Breast epithelium (tissue), 4 donors: ENCODE data around the gene SHISA6. TPM values are rescaled to one million over a fixed set of nuclear protein-coding genes. Genes with fewer than 3 reads are reported as not detected.

Experiments
- DNase-seq, 2 donors: peaks; one replicate each; pipeline ENCODE4 v3.0.0-alpha.2; 2019; ENCODE audit warnings: low spot score in 2 of 2
- H3K27ac ChIP-seq, 2 donors: fragments of 200-600 bp; sonication (generic) in 1 of 2; one replicate each; pipeline ENCODE4 v1.5.1; 2016 to 2019; ENCODE audit warnings: mild to moderate bottlenecking in 1 of 2
- H3K27me3 ChIP-seq, 2 donors: fragments of 200-600 bp; sonication (generic) in 1 of 2; one replicate each; pipeline versions ENCODE4 v1.5.1 to v1.6.0; 2017 to 2019; ENCODE audit warnings: control low read depth in 1 of 2, mild to moderate bottlenecking in 1 of 2
- H3K36me3 ChIP-seq: fragments of 200-600 bp; one replicate; pipeline ENCODE4 v1.5.1; 2019
- H3K4me1 ChIP-seq, 2 donors: fragments of 200-600 bp; sonication (generic); one replicate each; pipeline ENCODE4 v1.5.1; 2016 to 2019; ENCODE audit warnings: control low read depth in 1 of 2
- H3K4me3 ChIP-seq, 3 donors: fragments of 200-600 bp; sonication (generic); 1 replicate in 2 of 3; 2 replicates in 1 of 3; pipeline ENCODE4 v1.5.1; 2016 to 2019; ENCODE audit warnings: mild to moderate bottlenecking in 3 of 3, moderate library complexity in 2 of 3
- H3K9me3 ChIP-seq, 2 donors: fragments of 200-600 bp; sonication (generic) in 1 of 2; one replicate each; pipeline ENCODE4 v1.5.1; 2016 to 2019; ENCODE audit warnings: control low read depth in 1 of 2
- POLR2A ChIP-seq: fragments of 450-650 bp; IDR thresholded peaks from one replicate; pipeline ENCODE4 v1.6.1; 2016; ENCODE audit warnings: antibody characterized with exemption, mild to moderate bottlenecking, moderate library complexity
- POLR2AphosphoS5 ChIP-seq, 3 donors: sonication (generic); formaldehyde crosslinking; IDR thresholded peaks; one replicate each; pipeline ENCODE4 v1.6.1; 2017; ENCODE audit warnings: antibody characterized with exemption in 3 of 3
- intact Hi-C: fragments of 100-400 bp; cut with DNase I; formaldehyde crosslinking; loops from one replicate; pipeline ENCODE4 v1.15.1; 2023; ENCODE audit warnings: low total_unique reads
- total RNA-seq, 3 donors: library from RNA; depleted of rRNA; stranded (reverse); fragments of >200 nt; gene quantifications; one replicate each; pipeline ENCODE4 v1.1.0, GENCODE V29; 2016
- TF ChIP-seq, protein P1 (sequence below), 3 donors: fragments of 450-650 bp; IDR thresholded peaks; one replicate each; pipeline ENCODE4 v1.5.1; 2016 to 2017; ENCODE audit warnings: antibody characterized with exemption in 3 of 3, mild to moderate bottlenecking in 3 of 3, moderate library complexity in 3 of 3

The SHISA6 gene
- total RNA-seq, 3 donors from 2014 or later, result 0.44 to 5.3 (median 3.3) TPM

DNA sequence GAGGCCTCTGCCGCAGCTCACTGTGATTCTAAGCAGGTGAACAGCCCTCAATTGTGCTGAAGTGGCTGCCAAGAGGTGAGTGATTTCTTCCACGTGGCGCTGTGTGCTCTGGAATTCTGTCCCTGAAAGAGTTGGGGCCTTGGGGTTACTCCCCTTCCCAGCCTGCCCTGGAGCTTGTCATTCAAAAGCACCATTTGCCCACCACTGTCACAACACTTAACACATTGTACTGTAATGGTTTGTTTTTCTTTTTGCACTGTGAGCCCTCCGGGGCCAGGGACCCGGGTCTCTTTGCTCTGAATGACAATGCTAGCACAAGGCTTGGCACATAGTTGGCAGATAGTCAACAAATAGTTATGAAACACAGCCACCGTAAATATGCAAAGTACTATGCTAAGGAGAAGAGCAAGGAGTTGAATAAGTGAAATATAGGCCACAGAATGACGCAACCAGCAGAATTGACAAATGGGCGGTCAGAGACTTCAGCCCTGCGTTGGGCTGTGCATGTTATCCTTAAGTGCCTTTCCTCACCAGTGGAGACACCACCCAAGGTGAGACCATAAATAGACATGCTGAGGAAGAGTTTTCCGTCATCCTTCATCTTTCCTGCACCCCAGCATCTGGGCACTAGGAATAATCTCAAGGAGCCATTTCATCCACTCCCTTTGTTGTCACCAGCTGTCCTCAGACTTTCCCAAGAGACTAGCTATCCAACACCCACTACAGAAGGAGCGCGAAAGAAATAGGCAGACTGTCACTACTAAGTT lies 245.3 kb downstream of the SHISA6 start:
- H3K4me1 ChIP-seq, result no peaks in the 10 kb centered on the region
- no peak for DNase-seq
- H3K9me3 ChIP-seq, result no peaks in the 10 kb centered on the region
- TF ChIP-seq POLR2AphosphoS5 (IDR thresholded peaks at IDR 0.05), result no peak
- TF ChIP-seq POLR2A, result no peak
- TF ChIP-seq, protein P1, sequence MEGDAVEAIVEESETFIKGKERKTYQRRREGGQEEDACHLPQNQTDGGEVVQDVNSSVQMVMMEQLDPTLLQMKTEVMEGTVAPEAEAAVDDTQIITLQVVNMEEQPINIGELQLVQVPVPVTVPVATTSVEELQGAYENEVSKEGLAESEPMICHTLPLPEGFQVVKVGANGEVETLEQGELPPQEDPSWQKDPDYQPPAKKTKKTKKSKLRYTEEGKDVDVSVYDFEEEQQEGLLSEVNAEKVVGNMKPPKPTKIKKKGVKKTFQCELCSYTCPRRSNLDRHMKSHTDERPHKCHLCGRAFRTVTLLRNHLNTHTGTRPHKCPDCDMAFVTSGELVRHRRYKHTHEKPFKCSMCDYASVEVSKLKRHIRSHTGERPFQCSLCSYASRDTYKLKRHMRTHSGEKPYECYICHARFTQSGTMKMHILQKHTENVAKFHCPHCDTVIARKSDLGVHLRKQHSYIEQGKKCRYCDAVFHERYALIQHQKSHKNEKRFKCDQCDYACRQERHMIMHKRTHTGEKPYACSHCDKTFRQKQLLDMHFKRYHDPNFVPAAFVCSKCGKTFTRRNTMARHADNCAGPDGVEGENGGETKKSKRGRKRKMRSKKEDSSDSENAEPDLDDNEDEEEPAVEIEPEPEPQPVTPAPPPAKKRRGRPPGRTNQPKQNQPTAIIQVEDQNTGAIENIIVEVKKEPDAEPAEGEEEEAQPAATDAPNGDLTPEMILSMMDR (IDR thresholded peaks at IDR 0.05), result no peak
- H3K36me3 ChIP-seq, result no peaks in the 10 kb centered on the region
- intact Hi-C loops, result no loop called here
- no peak overlapping the region for H3K27ac ChIP-seq
- no peak overlapping the region for H3K4me3 ChIP-seq
- no peaks in the 10 kb centered on the region for H3K27me3 ChIP-seq

DNA sequence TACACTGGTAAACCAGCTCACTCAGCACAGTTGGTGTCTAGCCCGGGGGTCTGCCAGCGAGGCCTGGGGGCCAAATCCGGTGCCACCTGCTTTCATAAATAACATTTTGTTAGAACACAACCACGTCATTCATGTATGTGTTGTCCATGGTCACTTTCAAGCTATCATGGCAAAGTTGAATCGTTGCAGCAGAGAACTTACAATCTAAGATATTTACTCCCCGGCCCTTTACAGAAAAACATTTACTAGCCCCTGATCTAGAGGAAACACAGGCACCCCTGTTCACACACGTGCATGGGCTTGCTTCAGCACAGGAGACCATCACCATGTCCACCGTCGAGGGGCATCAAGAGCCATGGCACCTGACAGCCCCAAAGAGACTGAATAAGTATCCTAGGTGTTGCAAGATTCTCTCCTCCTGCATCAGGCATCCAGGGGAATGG lies 245.9 kb downstream of the SHISA6 start:
- Histone ChIP-seq H3K4me3 (no peak overlapping the region), H3K36me3 (no peaks in the 10 kb centered on the region)
- intact Hi-C loops, result no loop called here

DNA sequence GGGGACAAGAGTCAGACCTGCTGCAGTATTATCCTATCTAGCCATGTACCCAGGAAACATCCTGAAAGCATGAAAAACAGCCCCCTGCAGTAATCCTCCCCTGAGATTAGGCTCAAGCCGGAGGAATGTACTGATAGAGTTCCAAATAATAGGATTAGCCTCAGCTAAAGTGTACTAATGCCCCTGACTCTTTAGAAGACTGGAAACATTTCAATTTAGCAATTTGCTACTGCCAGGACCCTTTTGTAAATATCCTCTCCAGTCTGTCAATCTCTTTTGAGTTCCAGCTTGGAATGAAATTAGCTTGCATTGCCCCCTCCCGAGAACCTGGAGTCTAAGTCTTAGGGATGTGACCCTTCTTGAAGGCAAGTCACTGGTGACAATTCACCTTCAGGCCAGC lies 246.5 kb downstream of the SHISA6 start:
- TF ChIP-seq, protein P1 (IDR thresholded peaks at IDR 0.05), result no peak
- TF ChIP-seq POLR2A (no peak), POLR2AphosphoS5 (IDR thresholded peaks at IDR 0.05) (no peak)
- no peak for DNase-seq

More for the DNA sequence above, 245.9 kb downstream of the SHISA6 start:
- no peak for DNase-seq
- Histone ChIP-seq H3K4me1 (no peaks in the 10 kb centered on the region), H3K9me3 (no peaks in the 10 kb centered on the region), H3K27ac (no peak overlapping the region), H3K27me3 (no peaks in the 10 kb centered on the region)
- TF ChIP-seq POLR2A (no peak), POLR2AphosphoS5 (IDR thresholded peaks at IDR 0.05) (no peak)
- TF ChIP-seq, protein P1 (IDR thresholded peaks at IDR 0.05), result no peak

DNA sequence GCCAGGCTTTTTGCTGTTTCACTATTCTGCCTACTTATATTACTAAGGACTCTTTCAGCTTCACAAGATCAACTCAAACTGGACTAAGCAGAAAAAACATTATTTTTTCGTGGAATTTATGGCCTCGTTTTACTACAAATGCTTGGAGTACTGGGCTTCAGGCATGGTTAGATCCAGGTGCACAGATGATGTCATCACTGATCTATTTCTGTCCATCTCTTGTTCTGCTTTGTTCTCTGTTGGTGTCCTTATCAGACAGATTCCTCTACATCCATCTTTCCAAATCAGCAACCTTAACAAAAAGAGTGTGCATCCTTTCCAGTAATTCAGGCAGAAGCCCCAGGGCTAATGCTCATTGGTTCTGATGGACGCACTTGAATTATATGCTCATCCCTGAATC lies 247.4 kb downstream of the SHISA6 start:
- intact Hi-C loops, result no loop called here
- H3K27me3 ChIP-seq, result no peaks in the 10 kb centered on the region

More for the DNA sequence above, 246.5 kb downstream of the SHISA6 start:
- Histone ChIP-seq H3K27ac (no peak overlapping the region), H3K36me3 (no peaks in the 10 kb centered on the region), H3K9me3 (no peaks in the 10 kb centered on the region), H3K4me1 (no peaks in the 10 kb centered on the region), H3K27me3 (no peaks in the 10 kb centered on the region), H3K4me3 (no peak overlapping the region)
- intact Hi-C loops, result no loop called here

More for the DNA sequence above, 247.4 kb downstream of the SHISA6 start:
- no peak for DNase-seq
- no peak overlapping the region for H3K27ac ChIP-seq
- H3K36me3 ChIP-seq, result no peaks in the 10 kb centered on the region
- H3K9me3 ChIP-seq, result no peaks in the 10 kb centered on the region
- no peak for TF ChIP-seq POLR2A
- TF ChIP-seq, protein P1 (IDR thresholded peaks at IDR 0.05), result no peak
- H3K4me1 ChIP-seq, result no peaks in the 10 kb centered on the region
- H3K4me3 ChIP-seq, result no peak overlapping the region
